HCT116 (cell line): ENCODE results near the gene ADD1. TPM values are rescaled to one million over a fixed set of nuclear protein-coding genes. Genes with fewer than 3 reads are reported as not detected.

Experiments used
- ATAC-seq: fragments of 200-7000 bp; cut with Tn5 transposase; 2 replicates; pipeline ENCODE4 v1.9.1; 2020; ENCODE audit warnings: mild to moderate bottlenecking, moderate library complexity
- BruUV-seq: library from RNA; stranded (reverse); fragments of 400-500 nt; replicated peaks from 2 replicates; lab custom pipeline; 2021; lab: Mats Ljungman, UMichigan
- CTCF ChIA-PET: fragments of 300-600 bp; sonication (Branson Sonifier 250); formaldehyde crosslinking; loops from one replicate; lab custom pipeline; 2021; ENCODE audit warnings: antibody characterized with exemption; lab: Charles Lee
- POLR2A ChIA-PET: fragments of 300-600, 350-600 bp; sonication (Branson Sonifier 250); formaldehyde crosslinking; loops from one replicate; lab custom pipeline; 2021; ENCODE audit warnings: antibody characterized with exemption; lab: Charles Lee
- RAD21 ChIA-PET, 2 experiments: fragments of 300-600 bp; sonication (Branson Sonifier 250); formaldehyde crosslinking; loops; one replicate each; lab custom pipeline; 2023; ENCODE audit warnings: low total read pairs in 2 of 2; ENCODE audit not compliant: uncharacterized antibody in 2 of 2, unreplicated experiment in 2 of 2, low non-redundant PET in 1 of 2; lab: Charles Lee
- DNase-seq: peaks from one replicate; pipeline ENCODE4 v3.0.0-alpha.2; 2010; ENCODE audit warnings: low read depth, low spot score
- H2AFZ ChIP-seq: fragments of 200-600 bp; shearing (Covaris generic), sonication (generic); 2 replicates; pipeline ENCODE4 v1.6.1; 2017; ENCODE audit warnings: low read depth, mixed run types, mixed read lengths, antibody characterized with exemption, low read length; ENCODE audit not compliant: poor library complexity, severe bottlenecking
- H3K27ac ChIP-seq: 2 replicates; pipeline ENCODE4 v1.5.1; 2012; ENCODE audit warnings: low read depth, low read length
- H3K27me3 ChIP-seq: fragments of 200-600 bp; sonication (generic); 2 replicates; pipeline ENCODE4 v1.6.1; 2016; ENCODE audit warnings: mixed run types, low read length, mixed read lengths; ENCODE audit not compliant: insufficient read depth
- H3K36me3 ChIP-seq, 2 experiments: fragments of 200-500 bp in 1 of 2; fragments of 200-600 bp in 1 of 2; sonication (Bioruptor generic) in 1 of 2; sonication (generic) in 1 of 2; 2 replicates each; pipeline versions ENCODE4 v1.5.1 to v1.6.1; 2014 to 2016; ENCODE audit warnings: low read length in 2 of 2, inconsistent platforms in 1 of 2, mixed read lengths in 1 of 2, mixed run types in 1 of 2; ENCODE audit not compliant: insufficient read depth in 2 of 2, control insufficient read depth in 1 of 2
- H3K4me1 ChIP-seq, 2 experiments: fragments of 200-600 bp in 1 of 2; sonication (generic) in 1 of 2; 2 replicates each; pipeline versions ENCODE4 v1.5.1 to v1.6.1; 2012 to 2017; ENCODE audit warnings: low read length in 2 of 2, inconsistent platforms in 1 of 2, mild to moderate bottlenecking in 1 of 2, mixed read lengths in 1 of 2, mixed run types in 1 of 2, moderate library complexity in 1 of 2; ENCODE audit not compliant: insufficient read depth in 2 of 2, control insufficient read depth in 1 of 2
- H3K4me2 ChIP-seq: fragments of 200-600 bp; sonication (generic); 2 replicates; pipeline ENCODE4 v1.6.1; 2017; ENCODE audit warnings: mixed run types, low read length, mixed read lengths
- H3K4me3 ChIP-seq, 2 experiments: fragments of 200-600 bp in 1 of 2; sonication (generic) in 1 of 2; replicated peaks in 1 of 2; 2 replicates each; pipeline ENCODE4 v1.5.1; 2011 to 2016; ENCODE audit warnings: low read length in 2 of 2, control low read depth in 1 of 2, low read depth in 1 of 2, mild to moderate bottlenecking in 1 of 2, mixed read lengths in 1 of 2, mixed run types in 1 of 2
- H3K79me2 ChIP-seq: fragments of 200-600 bp; sonication (generic); 2 replicates; pipeline ENCODE4 v1.6.1; 2017; ENCODE audit warnings: mild to moderate bottlenecking, mixed run types, low read length, moderate library complexity, mixed read lengths; ENCODE audit not compliant: insufficient read depth
- H3K9ac ChIP-seq: fragments of 200-600 bp; sonication (generic); 2 replicates; pipeline ENCODE4 v1.6.1; 2016; ENCODE audit warnings: low read length, mixed read lengths
- H3K9me2 ChIP-seq: fragments of 200-600 bp; sonication (generic), shearing (Covaris generic); 2 replicates; pipeline ENCODE4 v1.6.1; 2017; ENCODE audit warnings: mixed run types, mild to moderate bottlenecking, moderate library complexity; ENCODE audit not compliant: insufficient read depth
- H3K9me3 ChIP-seq, 2 experiments: fragments of 200-500 bp in 1 of 2; fragments of 200-600 bp in 1 of 2; sonication (Bioruptor generic) in 1 of 2; sonication (generic) in 1 of 2; 2 replicates each; pipeline ENCODE4 v1.6.1; 2014 to 2017; ENCODE audit warnings: low read length in 2 of 2, mixed read lengths in 2 of 2, inconsistent platforms in 1 of 2, low read depth in 1 of 2, mild to moderate bottlenecking in 1 of 2, mixed run types in 1 of 2, moderate library complexity in 1 of 2; ENCODE audit not compliant: control insufficient read depth in 1 of 2, insufficient read depth in 1 of 2
- H4K20me1 ChIP-seq: fragments of 200-600 bp; sonication (generic), shearing (Covaris generic); 2 replicates; pipeline ENCODE4 v1.6.1; 2017; ENCODE audit warnings: mixed run types, mild to moderate bottlenecking, moderate library complexity; ENCODE audit not compliant: insufficient read depth
- CBX3 ChIP-seq: IDR thresholded peaks from 2 replicates; pipeline ENCODE4 v1.6.1; 2012; ENCODE audit warnings: low read depth
- CEBPB ChIP-seq: IDR thresholded peaks from 2 replicates; pipeline ENCODE4 v1.6.1; 2012; ENCODE audit warnings: low read depth
- EGR1 ChIP-seq: IDR thresholded peaks from 2 replicates; pipeline ENCODE4 v1.6.1; 2012; ENCODE audit warnings: low read depth
- ELF1 ChIP-seq: IDR thresholded peaks from 2 replicates; pipeline ENCODE4 v1.6.1; 2012; ENCODE audit warnings: low read depth, borderline replicate concordance
- EZH2phosphoT487 ChIP-seq: fragments of 200-600 bp; IDR thresholded peaks from 2 replicates; pipeline ENCODE4 v1.6.1; 2018; ENCODE audit warnings: antibody characterized with exemption, borderline replicate concordance
- FOSL1 ChIP-seq: IDR thresholded peaks from 2 replicates; pipeline ENCODE4 v1.6.1; 2012; ENCODE audit warnings: low read depth
- JUND ChIP-seq: IDR thresholded peaks from 2 replicates; pipeline ENCODE4 v1.6.1; 2012
- POLR2A ChIP-seq: IDR thresholded peaks from 2 replicates; pipeline ENCODE4 v1.7.0; 2011; ENCODE audit warnings: borderline replicate concordance; ENCODE audit not compliant: insufficient read depth, insufficient read length; ENCODE audit errors: extremely low read depth
- POLR2AphosphoS5 ChIP-seq: IDR thresholded peaks from 2 replicates; pipeline ENCODE4 v1.6.1; 2011; ENCODE audit warnings: mild to moderate bottlenecking, low read depth, low read length, moderate library complexity
- RAD21 ChIP-seq: IDR thresholded peaks from 2 replicates; pipeline ENCODE4 v1.6.1; 2012; ENCODE audit warnings: low read depth, mild to moderate bottlenecking
- SIN3A ChIP-seq: IDR thresholded peaks from 2 replicates; pipeline ENCODE4 v1.6.1; 2012; ENCODE audit warnings: low read depth
- SP1 ChIP-seq: IDR thresholded peaks from 2 replicates; pipeline ENCODE4 v1.6.1; 2012; ENCODE audit warnings: low read depth
- SRF ChIP-seq: IDR thresholded peaks from 2 replicates; pipeline ENCODE4 v1.6.1; 2012; ENCODE audit warnings: low read depth
- YY1 ChIP-seq: IDR thresholded peaks from 2 replicates; pipeline ENCODE4 v1.6.1; 2011; ENCODE audit warnings: low read length, low read depth, moderate library complexity, mild to moderate bottlenecking; ENCODE audit not compliant: insufficient replicate concordance; ENCODE audit errors: extremely low read depth
- ZFX ChIP-seq: fragments of 450-650 bp; IDR thresholded peaks from 2 replicates; pipeline ENCODE4 v1.6.1; 2017
- intact Hi-C: fragments of 100-400 bp; cut with micrococcal nuclease; formaldehyde crosslinking; loops from 2 replicates; pipeline ENCODE4 v1.10.0; 2022
- total RNA-seq: library from RNA; stranded (reverse); gene quantifications from one replicate; pipeline ENCODE4 v1.2.1, GENCODE V29; 2021; ENCODE audit not compliant: unreplicated experiment
- TF ChIP-seq, protein P1 (sequence below): IDR thresholded peaks from 2 replicates; pipeline ENCODE4 v1.6.1; 2012; ENCODE audit warnings: low read depth
- TF ChIP-seq, protein P2 (sequence below): IDR thresholded peaks from 2 replicates; pipeline ENCODE4 v1.6.1; 2011; ENCODE audit warnings: mild to moderate bottlenecking, low read length, moderate library complexity; ENCODE audit not compliant: insufficient replicate concordance; ENCODE audit errors: extremely low read depth
- TF ChIP-seq, protein P3 (sequence below), 3 experiments: fragments of 200-600 bp in 1 of 3; sonication (generic) in 1 of 3; IDR thresholded peaks in 2 of 3; conservative IDR thresholded peaks in 1 of 3; 2 replicates each; pipeline ENCODE4 v1.5.1; 2012 to 2017; ENCODE audit warnings: low read depth in 2 of 3, low read length in 2 of 3, antibody characterized with exemption in 1 of 3, borderline replicate concordance in 1 of 3, control low read depth in 1 of 3, mild to moderate bottlenecking in 1 of 3, mixed read lengths in 1 of 3, mixed run types in 1 of 3, moderate library complexity in 1 of 3; ENCODE audit not compliant: insufficient read depth in 1 of 3
- TF ChIP-seq, protein P4 (sequence below): IDR thresholded peaks from 2 replicates; pipeline ENCODE4 v1.6.1; 2012

The ADD1 gene
- total RNA-seq, 1 experiment from 2014 or later = 139 TPM

DNA sequence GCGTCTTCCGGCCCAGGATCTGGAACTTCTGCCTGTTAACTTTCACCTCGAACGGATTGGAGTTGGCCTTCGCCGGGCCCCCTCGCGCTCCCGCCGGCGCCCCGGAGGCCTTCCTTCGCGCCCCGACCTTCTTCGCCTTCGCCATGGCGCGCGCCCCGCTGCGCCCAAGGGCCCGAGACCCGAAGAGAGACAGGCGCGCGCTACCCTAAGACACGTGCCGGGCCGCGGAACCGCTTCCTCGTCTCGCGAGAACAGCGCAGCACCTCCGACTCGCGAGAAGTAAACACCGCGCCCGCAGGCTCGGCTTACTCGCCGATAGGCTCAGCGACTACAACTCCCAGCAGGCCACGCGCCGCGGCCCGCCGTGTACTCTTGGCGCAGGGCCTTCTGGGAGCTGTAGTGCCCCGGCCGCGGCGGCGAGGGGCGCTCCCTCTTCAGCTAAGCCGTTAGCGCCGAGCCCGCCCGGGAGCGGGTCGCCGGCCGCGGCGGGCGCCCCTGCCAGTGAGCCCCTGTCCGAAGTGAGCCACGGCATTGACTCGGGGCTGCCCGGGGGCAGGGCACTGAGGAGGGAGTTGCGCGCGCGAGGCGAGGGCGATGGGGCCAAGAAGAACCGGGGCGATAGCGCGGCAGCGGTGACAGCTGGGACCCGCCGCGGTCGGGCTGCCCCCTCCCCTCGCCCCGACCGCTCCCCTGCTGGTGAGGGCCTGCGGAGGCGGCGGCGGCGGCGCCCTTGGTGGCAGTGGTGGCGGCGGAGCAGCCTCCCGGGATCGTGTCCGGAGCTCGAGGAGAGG, 119.7 kb downstream of the ADD1 start, which contains the start of the genes GRK4 and NOP14:
GRK4 (plus strand) TSS at position 397 of the 791 bp plus-strand sequence. CDS start 500 bp downstream, outside the sequence.
NOP14 (minus strand) TSS at position 232 of the 791 bp plus-strand sequence; CDS start at position 145, 87 bp downstream.
- Histone ChIP-seq H3K4me2 (peak within 1 kb of the TSS; percentile 91), H3K27me3 (no peaks in the 10 kb centered on the region), H3K36me3 (peaks cover 10 to 14% of the 10 kb centered on the region in 2 experiments), H3K4me1 (peaks cover 12 to 24% of the 10 kb centered on the region in 2 experiments; a peak in 3 of 4 replicates), H3K79me2 (peaks cover 44% of the 10 kb centered on the region), H3K27ac (peak within 1 kb of the TSS; percentile 81), H2AFZ (no peak within 1 kb of the TSS), H3K9me3 (no peaks in the 10 kb centered on the region), H3K9me2 (no peaks in the 10 kb centered on the region), H4K20me1 (peaks cover 5% of the 10 kb centered on the region; the same call in 1 of the 2 replicates), H3K9ac (peak within 1 kb of the TSS; percentile 97), H3K4me3 (peak within 1 kb of the TSS; percentile 63 to 94)
- intact Hi-C loops = no loop called here
- RAD21 ChIA-PET = no interaction called here
- POLR2A ChIA-PET = interaction anchor here (0.6 to 1.4 kb wide), 3 partner anchors 9 to 27 kb away, joined by 3 to 9 read pairs (median 4); no protein-coding TSS in a partner anchor
- DNase-seq (peak; percentile 93), ATAC-seq (peak; percentile 92)
- BruUV-seq = no TSS peak
- CTCF ChIA-PET = interaction anchor here (0.7 to 3.9 kb wide), 5 partner anchors 10 to 917 kb away, joined by 3 to 23 read pairs (median 4); no protein-coding TSS in a partner anchor
- TF ChIP-seq RAD21 (0 out of 2 replicates have a peak, but pooled peaks have one; percentile 19), POLR2A (peak; percentile 66), SRF (no peak; the same call in 1 of the 2 replicates), CEBPB (no peak), CBX3 (peak; percentile 97), ZFX (peak; percentile 97), FOSL1 (no peak), YY1 (peak; percentile 80), EZH2phosphoT487 (no peak), SP1 (peak; percentile 72; the same call in 1 of the 2 replicates), POLR2AphosphoS5 (peak; percentile 81), EGR1 (peak; percentile 67), SIN3A (peak; percentile 99), ELF1 (peak; percentile 77; the same call in 1 of the 2 replicates), JUND (no peak)
- TF ChIP-seq, protein P1, sequence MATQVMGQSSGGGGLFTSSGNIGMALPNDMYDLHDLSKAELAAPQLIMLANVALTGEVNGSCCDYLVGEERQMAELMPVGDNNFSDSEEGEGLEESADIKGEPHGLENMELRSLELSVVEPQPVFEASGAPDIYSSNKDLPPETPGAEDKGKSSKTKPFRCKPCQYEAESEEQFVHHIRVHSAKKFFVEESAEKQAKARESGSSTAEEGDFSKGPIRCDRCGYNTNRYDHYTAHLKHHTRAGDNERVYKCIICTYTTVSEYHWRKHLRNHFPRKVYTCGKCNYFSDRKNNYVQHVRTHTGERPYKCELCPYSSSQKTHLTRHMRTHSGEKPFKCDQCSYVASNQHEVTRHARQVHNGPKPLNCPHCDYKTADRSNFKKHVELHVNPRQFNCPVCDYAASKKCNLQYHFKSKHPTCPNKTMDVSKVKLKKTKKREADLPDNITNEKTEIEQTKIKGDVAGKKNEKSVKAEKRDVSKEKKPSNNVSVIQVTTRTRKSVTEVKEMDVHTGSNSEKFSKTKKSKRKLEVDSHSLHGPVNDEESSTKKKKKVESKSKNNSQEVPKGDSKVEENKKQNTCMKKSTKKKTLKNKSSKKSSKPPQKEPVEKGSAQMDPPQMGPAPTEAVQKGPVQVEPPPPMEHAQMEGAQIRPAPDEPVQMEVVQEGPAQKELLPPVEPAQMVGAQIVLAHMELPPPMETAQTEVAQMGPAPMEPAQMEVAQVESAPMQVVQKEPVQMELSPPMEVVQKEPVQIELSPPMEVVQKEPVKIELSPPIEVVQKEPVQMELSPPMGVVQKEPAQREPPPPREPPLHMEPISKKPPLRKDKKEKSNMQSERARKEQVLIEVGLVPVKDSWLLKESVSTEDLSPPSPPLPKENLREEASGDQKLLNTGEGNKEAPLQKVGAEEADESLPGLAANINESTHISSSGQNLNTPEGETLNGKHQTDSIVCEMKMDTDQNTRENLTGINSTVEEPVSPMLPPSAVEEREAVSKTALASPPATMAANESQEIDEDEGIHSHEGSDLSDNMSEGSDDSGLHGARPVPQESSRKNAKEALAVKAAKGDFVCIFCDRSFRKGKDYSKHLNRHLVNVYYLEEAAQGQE = no peak
- TF ChIP-seq, protein P2, sequence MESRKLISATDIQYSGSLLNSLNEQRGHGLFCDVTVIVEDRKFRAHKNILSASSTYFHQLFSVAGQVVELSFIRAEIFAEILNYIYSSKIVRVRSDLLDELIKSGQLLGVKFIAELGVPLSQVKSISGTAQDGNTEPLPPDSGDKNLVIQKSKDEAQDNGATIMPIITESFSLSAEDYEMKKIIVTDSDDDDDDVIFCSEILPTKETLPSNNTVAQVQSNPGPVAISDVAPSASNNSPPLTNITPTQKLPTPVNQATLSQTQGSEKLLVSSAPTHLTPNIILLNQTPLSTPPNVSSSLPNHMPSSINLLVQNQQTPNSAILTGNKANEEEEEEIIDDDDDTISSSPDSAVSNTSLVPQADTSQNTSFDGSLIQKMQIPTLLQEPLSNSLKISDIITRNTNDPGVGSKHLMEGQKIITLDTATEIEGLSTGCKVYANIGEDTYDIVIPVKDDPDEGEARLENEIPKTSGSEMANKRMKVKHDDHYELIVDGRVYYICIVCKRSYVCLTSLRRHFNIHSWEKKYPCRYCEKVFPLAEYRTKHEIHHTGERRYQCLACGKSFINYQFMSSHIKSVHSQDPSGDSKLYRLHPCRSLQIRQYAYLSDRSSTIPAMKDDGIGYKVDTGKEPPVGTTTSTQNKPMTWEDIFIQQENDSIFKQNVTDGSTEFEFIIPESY = peak; percentile 100
- TF ChIP-seq, protein P3, sequence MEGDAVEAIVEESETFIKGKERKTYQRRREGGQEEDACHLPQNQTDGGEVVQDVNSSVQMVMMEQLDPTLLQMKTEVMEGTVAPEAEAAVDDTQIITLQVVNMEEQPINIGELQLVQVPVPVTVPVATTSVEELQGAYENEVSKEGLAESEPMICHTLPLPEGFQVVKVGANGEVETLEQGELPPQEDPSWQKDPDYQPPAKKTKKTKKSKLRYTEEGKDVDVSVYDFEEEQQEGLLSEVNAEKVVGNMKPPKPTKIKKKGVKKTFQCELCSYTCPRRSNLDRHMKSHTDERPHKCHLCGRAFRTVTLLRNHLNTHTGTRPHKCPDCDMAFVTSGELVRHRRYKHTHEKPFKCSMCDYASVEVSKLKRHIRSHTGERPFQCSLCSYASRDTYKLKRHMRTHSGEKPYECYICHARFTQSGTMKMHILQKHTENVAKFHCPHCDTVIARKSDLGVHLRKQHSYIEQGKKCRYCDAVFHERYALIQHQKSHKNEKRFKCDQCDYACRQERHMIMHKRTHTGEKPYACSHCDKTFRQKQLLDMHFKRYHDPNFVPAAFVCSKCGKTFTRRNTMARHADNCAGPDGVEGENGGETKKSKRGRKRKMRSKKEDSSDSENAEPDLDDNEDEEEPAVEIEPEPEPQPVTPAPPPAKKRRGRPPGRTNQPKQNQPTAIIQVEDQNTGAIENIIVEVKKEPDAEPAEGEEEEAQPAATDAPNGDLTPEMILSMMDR (IDR thresholded peaks at IDR 0.05 in 2 of 3, conservative IDR thresholded peaks at IDR 0.05 in 1 of 3; ENCODE audit: borderline replicate concordance in 1 of 3, insufficient read depth in 1 of 3, low read depth in 2 of 3, low read length in 2 of 3) = 0 out of 6 replicates have a peak, but pooled peaks of 2 of the 3 experiments have one; percentile 4 to 14
- TF ChIP-seq, protein P4, sequence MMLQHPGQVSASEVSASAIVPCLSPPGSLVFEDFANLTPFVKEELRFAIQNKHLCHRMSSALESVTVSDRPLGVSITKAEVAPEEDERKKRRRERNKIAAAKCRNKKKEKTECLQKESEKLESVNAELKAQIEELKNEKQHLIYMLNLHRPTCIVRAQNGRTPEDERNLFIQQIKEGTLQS = no peak
